Muscle of arm (tissue), 12 donors: Measurements from ENCODE around the gene RAB17. TPM values are rescaled to one million over a fixed set of nuclear protein-coding genes. Genes with fewer than 3 reads are reported as not detected.

Source experiments
- DNase-seq: peaks from one replicate; pipeline ENCODE4 v3.0.0-alpha.2; 2013
- polyA plus RNA-seq, 12 donors: library from polyadenylated mRNA; unstranded; fragments of 120-200 nt; gene quantifications; one replicate each; pipeline ENCODE4 v1.2.1, GENCODE V29; 2013; ENCODE audit not compliant: insufficient read length in 12 of 12

The RAB17 gene
- polyA plus RNA-seq, 12 donors = 1.0 to 10.7 (median 2.0) TPM; not detected in 1

- DNase-seq = no peak
Measured at GRCh38 chr2:237539681-237540080, 50.9 kb downstream of the RAB17 start.

- no peak for DNase-seq
Measured at GRCh38 chr2:237538901-237539300, 51.6 kb downstream of the RAB17 start.

GRCh38 chr2:237538001-237538720 lies 52.4 kb downstream of the RAB17 start:
- no peak for DNase-seq

- DNase-seq = no peak
Measured at GRCh38 chr2:237536617-237537016, 53.9 kb downstream of the RAB17 start.

- no peak for DNase-seq
Measured at GRCh38 chr2:237536083-237536415, 54.5 kb downstream of the RAB17 start.

GRCh38 chr2:237535385-237536082 lies 55.0 kb downstream of the RAB17 start:
- DNase-seq = no peak

- DNase-seq = no peak
Measured at GRCh38 chr2:237534380-237534779, 56.2 kb downstream of the RAB17 start.

- DNase-seq = no peak
Measured at GRCh38 chr2:237533668-237534161, 56.8 kb downstream of the RAB17 start.

GRCh38 chr2:237532160-237532559 lies 58.4 kb downstream of the RAB17 start:
- DNase-seq = no peak

- no peak for DNase-seq
Measured at GRCh38 chr2:237530472-237531433, 59.8 kb downstream of the RAB17 start.

- DNase-seq = no peak
Measured at GRCh38 chr2:237529452-237530402, 60.8 kb downstream of the RAB17 start.

GRCh38 chr2:237527766-237528165 lies 62.8 kb downstream of the RAB17 start:
- DNase-seq = no peak

- DNase-seq = no peak
Measured at GRCh38 chr2:237527233-237527632, 63.3 kb downstream of the RAB17 start.

- no peak for DNase-seq
Measured at GRCh38 chr2:237525559-237526157, 64.9 kb downstream of the RAB17 start.

- DNase-seq = no peak
Measured at GRCh38 chr2:237524631-237525030, 65.9 kb downstream of the RAB17 start.

Other genes starting within 250 kb of the RAB17 start
- 100 to 1,000 TPM; 166 to 319 (median 251) TPM for gene COL6A3, start 176.6 kb downstream of the RAB17 start, polyA plus RNA-seq
- 1 to 10 TPM in 5 of 12 donors, under 1 TPM in 5, not detected in 2; 0.43 to 3.0 (median 0.83) TPM for gene MLPH, start 103.5 kb downstream of the RAB17 start, polyA plus RNA-seq
- gene PRLH, start 24.2 kb downstream of the RAB17 start, polyA plus RNA-seq = not detected
- gene LRRFIP1, start 36.9 kb upstream of the RAB17 start, polyA plus RNA-seq = 100 to 1,000 TPM; 108 to 837 (median 163) TPM
- gene RBM44, start 208.0 kb upstream of the RAB17 start, polyA plus RNA-seq = 1 to 10 TPM in 4 of 12 donors, under 1 TPM in 6, not detected in 2; 0.36 to 1.3 (median 0.89) TPM